NT2/D1 (cell line): ENCODE results near the gene NLGN1.
"Not testable (repeated sequence)": the region's sequence is repeated elsewhere in the genome, so short reads cannot be mapped to it uniquely, and the experiment has no call there.

Experiments
- DNase-seq: peaks from one replicate; pipeline ENCODE4 v3.0.0-alpha.2; 2011; ENCODE audit warnings: low read depth, low spot score
- H3K27me3 ChIP-seq: 2 replicates; pipeline ENCODE4 v1.6.0; 2011; ENCODE audit warnings: mild to moderate bottlenecking; ENCODE audit not compliant: insufficient read length, insufficient read depth
- H3K36me3 ChIP-seq: 2 replicates; pipeline ENCODE4 v1.6.1; 2011; ENCODE audit warnings: mild to moderate bottlenecking, low read length, mixed read lengths; ENCODE audit not compliant: insufficient read depth, insufficient read length
- H3K4me1 ChIP-seq: 2 replicates; pipeline ENCODE4 v1.5.1; 2011; ENCODE audit not compliant: insufficient read depth, insufficient read length
- H3K4me3 ChIP-seq: 2 replicates; pipeline ENCODE4 v1.5.1; 2011; ENCODE audit warnings: low read depth; ENCODE audit not compliant: insufficient read length
- H3K9ac ChIP-seq: 2 replicates; pipeline ENCODE4 v1.6.0; 2011; ENCODE audit warnings: low read depth; ENCODE audit not compliant: insufficient read length
- H3K9me3 ChIP-seq: 2 replicates; pipeline ENCODE4 v1.5.1; 2011; ENCODE audit warnings: mild to moderate bottlenecking, low read length; ENCODE audit not compliant: insufficient read depth
- SUZ12 ChIP-seq: IDR thresholded peaks from 2 replicates; pipeline ENCODE4 v1.6.1; 2011; ENCODE audit not compliant: insufficient read length, insufficient read depth; ENCODE audit errors: extremely low read depth
- YY1 ChIP-seq: IDR thresholded peaks from 2 replicates; pipeline ENCODE4 v1.6.1; 2011; ENCODE audit not compliant: insufficient read length, insufficient read depth
- ZNF274 ChIP-seq: IDR thresholded peaks from 2 replicates; pipeline ENCODE4 v1.6.1; 2011; ENCODE audit warnings: mild to moderate bottlenecking, low read depth, low read length

Gene NLGN1

GRCh38 chr3:173538410-173538809, 140.9 kb downstream of the NLGN1 start:
- DNase-seq: no peak
- no peaks in the 10 kb centered on the region for H3K36me3 ChIP-seq
- TF ChIP-seq ZNF274: no peak
- no peak for TF ChIP-seq YY1
- no peak for TF ChIP-seq SUZ12
- H3K27me3 ChIP-seq: no peaks in the 10 kb centered on the region
- no peaks in the 10 kb centered on the region for H3K4me1 ChIP-seq
- no peak overlapping the region for H3K9ac ChIP-seq
- no peaks in the 10 kb centered on the region for H3K9me3 ChIP-seq
- no peak overlapping the region for H3K4me3 ChIP-seq

GRCh38 chr3:173545590-173545989, 148.0 kb downstream of the NLGN1 start:
- not testable (repeated sequence) for H3K9me3 ChIP-seq, H3K4me3 ChIP-seq, H3K27me3 ChIP-seq, H3K9ac ChIP-seq, H3K4me1 ChIP-seq, DNase-seq, H3K36me3 ChIP-seq

- Histone ChIP-seq H3K27me3 (no peaks in the 10 kb centered on the region), H3K9me3 (no peaks in the 10 kb centered on the region), H3K9ac (no peak overlapping the region), H3K4me1 (no peaks in the 10 kb centered on the region), H3K36me3 (no peaks in the 10 kb centered on the region), H3K4me3 (no peak overlapping the region)
- TF ChIP-seq ZNF274 (no peak), YY1 (no peak), SUZ12 (no peak)
- DNase-seq: no peak
Observed at GRCh38 chr3:173547070-173547469, 149.5 kb downstream of the NLGN1 start.

GRCh38 chr3:173548261-173548660, 150.7 kb downstream of the NLGN1 start:
- H3K9ac ChIP-seq: no peak overlapping the region
- H3K27me3 ChIP-seq: no peaks in the 10 kb centered on the region
- H3K9me3 ChIP-seq: no peaks in the 10 kb centered on the region
- TF ChIP-seq YY1: no peak
- no peak for TF ChIP-seq SUZ12
- no peak for TF ChIP-seq ZNF274
- no peaks in the 10 kb centered on the region for H3K36me3 ChIP-seq
- H3K4me3 ChIP-seq: no peak overlapping the region
- no peak for DNase-seq
- H3K4me1 ChIP-seq: no peaks in the 10 kb centered on the region

GRCh38 chr3:173552526-173552925, 155.0 kb downstream of the NLGN1 start:
- no peaks in the 10 kb centered on the region for H3K9me3 ChIP-seq
- DNase-seq: no peak
- no peak overlapping the region for H3K9ac ChIP-seq
- H3K36me3 ChIP-seq: no peaks in the 10 kb centered on the region
- no peak overlapping the region for H3K4me3 ChIP-seq
- no peaks in the 10 kb centered on the region for H3K27me3 ChIP-seq
- TF ChIP-seq YY1: no peak
- TF ChIP-seq SUZ12: no peak
- no peak for TF ChIP-seq ZNF274
- no peaks in the 10 kb centered on the region for H3K4me1 ChIP-seq

GRCh38 chr3:173553635-173554280, 156.2 kb downstream of the NLGN1 start:
- no peak overlapping the region for H3K9ac ChIP-seq
- H3K4me3 ChIP-seq: no peak overlapping the region
- DNase-seq: peak; percentile 16
- H3K4me1 ChIP-seq: no peaks in the 10 kb centered on the region
- H3K9me3 ChIP-seq: no peaks in the 10 kb centered on the region
- TF ChIP-seq YY1 (no peak), SUZ12 (no peak), ZNF274 (no peak)
- no peaks in the 10 kb centered on the region for H3K36me3 ChIP-seq
- no peaks in the 10 kb centered on the region for H3K27me3 ChIP-seq

- no peak for TF ChIP-seq ZNF274
- no peak for TF ChIP-seq SUZ12
- TF ChIP-seq YY1: no peak
- H3K36me3 ChIP-seq: no peaks in the 10 kb centered on the region
- H3K4me3 ChIP-seq: no peak overlapping the region
- H3K9ac ChIP-seq: no peak overlapping the region
- DNase-seq: no peak
- no peaks in the 10 kb centered on the region for H3K4me1 ChIP-seq
- H3K9me3 ChIP-seq: no peaks in the 10 kb centered on the region
- no peaks in the 10 kb centered on the region for H3K27me3 ChIP-seq
Observed at GRCh38 chr3:173556546-173556945, 159.0 kb downstream of the NLGN1 start.
